Esophagus muscularis mucosa (tissue), 4 donors: ENCODE data around the gene SELENOM. TPM values are rescaled to one million over a fixed set of nuclear protein-coding genes. Genes with fewer than 3 reads are reported as not detected.

Source experiments
- DNase-seq: peaks from one replicate; pipeline ENCODE4 v3.0.0-alpha.2; 2017; ENCODE audit errors: extremely low spot score
- H3K27ac ChIP-seq, 4 donors: fragments of 200-600 bp; sonication (generic); replicated peaks in 1 of 4; 1 replicate in 3 of 4; 2 replicates in 1 of 4; pipeline ENCODE4 v1.5.1; 2016 to 2019; ENCODE audit warnings: mild to moderate bottlenecking in 1 of 4
- H3K27me3 ChIP-seq, 4 donors: fragments of 200-600 bp; sonication (generic); one replicate each; pipeline versions ENCODE4 v1.5.1 to v1.6.0; 2016 to 2019
- H3K36me3 ChIP-seq, 4 donors: fragments of 200-600 bp; sonication (generic); one replicate each; pipeline ENCODE4 v1.5.1; 2016 to 2019
- H3K4me1 ChIP-seq, 4 donors: fragments of 200-600 bp; sonication (generic); one replicate each; pipeline ENCODE4 v1.5.1; 2016 to 2019
- H3K4me3 ChIP-seq, 4 donors: fragments of 200-600 bp; sonication (generic); 1 replicate in 2 of 4; 2 replicates in 2 of 4; pipeline ENCODE4 v1.5.1; 2016 to 2019; ENCODE audit warnings: mild to moderate bottlenecking in 4 of 4, moderate library complexity in 1 of 4
- H3K9me3 ChIP-seq, 4 donors: fragments of 200-600 bp; sonication (generic); 1 replicate in 3 of 4; 2 replicates in 1 of 4; pipeline ENCODE4 v1.5.1; 2016 to 2019
- CTCF ChIP-seq, 3 experiments: fragments of 200-600 bp in 2 of 3; fragments of 450-650 bp in 1 of 3; sonication (generic) in 2 of 3; IDR thresholded peaks; one replicate each; pipeline ENCODE4 v1.5.1; 2017 to 2019; ENCODE audit warnings: antibody characterized with exemption in 3 of 3, mild to moderate bottlenecking in 2 of 3, moderate library complexity in 1 of 3
- EP300 ChIP-seq: sonication (generic); formaldehyde crosslinking; IDR thresholded peaks from one replicate; pipeline ENCODE4 v1.6.1; 2017; ENCODE audit warnings: antibody characterized with exemption
- POLR2A ChIP-seq: fragments of 450-650 bp; IDR thresholded peaks from one replicate; pipeline ENCODE4 v1.6.1; 2017; ENCODE audit warnings: antibody characterized with exemption, moderate library complexity, mild to moderate bottlenecking, low read depth
- POLR2AphosphoS5 ChIP-seq, 2 donors: sonication (generic); formaldehyde crosslinking; IDR thresholded peaks; one replicate each; pipeline ENCODE4 v1.6.1; 2017; ENCODE audit warnings: antibody characterized with exemption in 2 of 2
- WGBS: methylation state at CpG from one replicate; pipeline ENCODE4 v1.1.5; 2018; 5-methylcytosine and 5-hydroxymethylcytosine counted together
- intact Hi-C: fragments of 100-400 bp; cut with DNase I; formaldehyde crosslinking; loops from one replicate; pipeline ENCODE4 v1.15.1; 2023
- total RNA-seq, 4 donors: library from RNA; depleted of rRNA; stranded (reverse); fragments of >200 nt; gene quantifications; one replicate each; pipeline versions ENCODE4 v1.1.0 to v1.2.1, GENCODE V29; 2016

The SELENOM gene
- total RNA-seq, 4 donors from 2014 or later, result 1,118 to 1,733 (median 1,416) TPM

- intact Hi-C loops, result no loop called here
- peak overlapping the region; percentile 58 to 82 (median 62) for H3K4me3 ChIP-seq
- H3K36me3 ChIP-seq, result peaks cover 61 to 97% (median 93%) of the 10 kb centered on the region in 4 donors
- TF ChIP-seq POLR2AphosphoS5 (IDR thresholded peaks at IDR 0.05), result peak; percentile 86 to 99
- no peak for TF ChIP-seq POLR2A
- TF ChIP-seq CTCF (IDR thresholded peaks at IDR 0.05), result peak in 1 of 3 experiments; percentile 20
- H3K27ac ChIP-seq, result peak overlapping the region; percentile 98 to 99 (median 99)
- H3K27me3 ChIP-seq, result no peaks in the 10 kb centered on the region
- H3K9me3 ChIP-seq, result no peaks in the 10 kb centered on the region
- peaks cover 55 to 93% (median 78%) of the 10 kb centered on the region in 4 donors for H3K4me1 ChIP-seq
- 46% methylated on average over 11 of the region's 29 CpGs for WGBS
- DNase-seq, result no peak
These were observed 16.0 kb downstream of the SELENOM start for GRCh38 chr22:31091106-31091975.

GRCh38 chr22:31090217-31091085 lies 16.9 kb downstream of the SELENOM start:
- no peak for DNase-seq
- peak overlapping the region; percentile 98 to 99 (median 99) for H3K27ac ChIP-seq
- H3K36me3 ChIP-seq, result peaks cover 56 to 95% (median 84%) of the 10 kb centered on the region in 4 donors
- no peaks in the 10 kb centered on the region for H3K9me3 ChIP-seq
- 44% methylated on average over 14 of the region's 15 CpGs for WGBS
- TF ChIP-seq POLR2AphosphoS5 (IDR thresholded peaks at IDR 0.05) (peak in 1 of 2 donors; percentile 93), EP300 (peak; percentile 37), CTCF (IDR thresholded peaks at IDR 0.05) (no peak), POLR2A (peak; percentile 4)
- H3K4me1 ChIP-seq, result peaks cover 56 to 93% (median 78%) of the 10 kb centered on the region in 4 donors
- H3K4me3 ChIP-seq, result peak overlapping the region; percentile 58 to 82 (median 62)
- intact Hi-C loops, result no loop called here
- H3K27me3 ChIP-seq, result no peaks in the 10 kb centered on the region

- H3K36me3 ChIP-seq, result peaks cover 47 to 85% (median 74%) of the 10 kb centered on the region in 4 donors
- H3K27me3 ChIP-seq, result no peaks in the 10 kb centered on the region
- WGBS, result 31% methylated on average over 5 of the region's 9 CpGs
- peaks cover 47 to 88% (median 75%) of the 10 kb centered on the region in 4 donors for H3K4me1 ChIP-seq
- H3K27ac ChIP-seq, result peak overlapping the region; percentile 98 to 99 (median 99)
- no peaks in the 10 kb centered on the region for H3K9me3 ChIP-seq
- H3K4me3 ChIP-seq, result peak overlapping the region; percentile 39 to 82 (median 54)
- intact Hi-C loops, result loop anchor here (2.0 kb wide), 1 partner anchor 17 kb away; the partner anchor contains the start of gene SELENOM
- DNase-seq, result peak; percentile 94
- no peak for TF ChIP-seq POLR2A
- TF ChIP-seq CTCF (IDR thresholded peaks at IDR 0.05), result peak; percentile 86 to 92 (median 87)
- TF ChIP-seq EP300, result no peak
- peak in 1 of 2 donors; percentile 58 for TF ChIP-seq POLR2AphosphoS5 (IDR thresholded peaks at IDR 0.05)
These were observed 17.9 kb downstream of the SELENOM start for GRCh38 chr22:31089160-31090100.
